ENCODE data around the gene CTSH.

CTSH gene

GRCh38 chr15:78977591-78978347 is 32.9 kb upstream of the CTSH start:
- no peak for DNase-seq

GRCh38 chr15:78977091-78977571 is 32.3 kb upstream of the CTSH start:
- no peak for DNase-seq

- DNase-seq = no peak
Measured at GRCh38 chr15:78976691-78977090, 31.8 kb upstream of the CTSH start.

GRCh38 chr15:78974272-78974918 is 29.5 kb upstream of the CTSH start:
- DNase-seq = no peak

DNA sequence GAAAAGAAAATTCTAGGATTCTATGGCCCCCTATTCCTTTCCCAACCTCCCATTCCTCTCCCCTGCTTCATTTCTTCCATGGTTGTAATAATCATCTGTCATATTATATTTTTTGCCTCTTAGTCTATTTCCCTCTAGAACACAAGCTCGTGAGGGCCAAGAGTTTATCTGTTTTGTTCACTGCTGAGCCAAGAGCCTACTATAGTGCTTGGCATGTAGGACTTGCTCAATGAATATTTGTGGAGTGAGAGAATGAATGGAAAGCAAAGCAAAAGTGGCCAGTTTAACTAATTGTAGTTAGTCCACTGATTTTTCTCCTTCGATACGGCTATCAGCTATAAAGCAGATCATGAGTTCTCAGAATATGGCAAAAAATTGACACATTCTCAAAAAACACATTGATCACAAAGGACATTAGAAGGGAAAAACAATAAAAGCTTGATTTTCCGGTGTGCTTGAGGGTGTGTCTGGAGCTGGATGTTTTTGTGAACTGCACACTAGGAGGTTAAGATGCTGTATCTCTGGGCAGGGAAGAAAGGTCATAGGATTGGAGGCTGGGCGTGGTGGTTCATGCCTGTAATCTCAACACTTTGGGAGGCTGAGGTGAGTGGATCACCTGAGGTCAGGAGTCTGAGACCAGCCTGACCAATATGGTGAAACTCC is 25.0 kb upstream of the CTSH start:
- DNase-seq = no peak

DNA sequence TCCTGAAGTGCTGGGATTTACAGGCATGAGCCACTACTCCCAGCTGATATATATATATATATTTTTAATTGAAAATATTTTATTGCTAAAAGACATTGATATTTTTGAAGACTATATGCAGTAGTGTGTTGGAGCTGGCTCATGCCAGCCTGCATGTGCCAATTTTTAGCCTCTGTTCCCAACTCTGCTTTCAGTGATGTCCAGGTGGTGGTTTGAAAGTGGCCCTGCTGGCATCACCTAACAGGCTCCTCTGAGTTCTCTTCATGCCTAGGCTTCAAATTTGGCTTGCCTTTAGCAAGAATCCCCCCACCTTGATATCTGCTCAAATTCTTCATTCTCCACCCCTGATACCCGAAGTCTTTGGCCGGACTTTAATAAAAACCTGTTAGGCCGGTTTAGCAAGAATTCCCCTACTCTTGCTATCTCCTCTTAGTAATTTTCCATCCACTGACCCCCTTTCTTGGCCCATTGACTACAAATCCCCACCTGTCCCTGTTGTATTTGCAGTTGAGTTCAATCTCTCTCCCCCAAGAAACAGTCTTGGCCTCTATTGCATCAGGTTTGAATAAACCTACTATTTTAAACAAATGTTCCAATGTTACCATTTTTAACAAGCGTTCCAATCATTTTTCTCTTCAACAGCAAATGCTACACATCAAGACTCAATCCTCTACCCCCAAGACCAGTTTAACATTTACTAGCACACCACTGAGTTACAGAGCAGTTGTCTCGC is 23.9 kb upstream of the CTSH start:
- DNase-seq = no peak

DNA sequence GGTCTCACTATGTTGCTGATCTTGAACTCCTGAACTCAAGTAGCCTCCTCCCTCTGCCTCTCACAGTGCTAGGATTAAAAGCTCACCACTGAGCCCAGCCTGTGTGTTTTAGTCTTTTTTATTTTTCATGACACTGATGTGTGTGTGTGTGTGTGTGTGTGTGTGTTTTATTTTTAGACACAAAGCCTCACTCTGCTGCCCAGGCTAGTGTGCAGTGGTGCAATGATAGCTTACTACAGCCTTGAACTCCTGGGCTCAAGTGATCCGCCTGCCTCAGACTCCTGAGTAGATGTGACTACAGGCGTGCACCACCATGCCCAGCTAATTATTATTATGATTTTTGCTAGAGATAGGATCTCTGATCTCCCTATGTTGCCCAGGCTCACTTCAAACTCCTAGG is 23.3 kb upstream of the CTSH start:
- no peak for DNase-seq

- no peak for DNase-seq
Measured at GRCh38 chr15:78960308-78960707, 15.5 kb upstream of the CTSH start.

DNA sequence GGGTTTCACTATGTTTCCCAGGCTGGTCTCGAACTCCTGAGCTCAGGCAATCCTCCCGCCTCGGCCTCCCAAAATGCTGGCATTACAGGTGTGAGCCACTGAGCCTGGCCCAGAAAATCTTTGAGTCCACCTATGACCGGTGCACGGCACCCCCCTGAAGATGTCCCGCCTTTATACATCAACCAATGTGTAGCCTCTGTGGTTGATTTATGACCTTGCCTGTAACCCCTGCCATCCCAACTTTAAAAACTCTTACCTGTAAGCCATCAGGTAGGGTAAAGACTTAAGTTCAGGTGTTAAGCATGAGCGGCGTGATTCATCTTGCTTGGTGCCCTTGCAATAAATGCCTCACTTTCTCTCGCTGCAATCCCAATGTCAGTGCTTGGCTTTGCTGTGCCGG is 14.5 kb upstream of the CTSH start:
- DNase-seq = no peak

DNA sequence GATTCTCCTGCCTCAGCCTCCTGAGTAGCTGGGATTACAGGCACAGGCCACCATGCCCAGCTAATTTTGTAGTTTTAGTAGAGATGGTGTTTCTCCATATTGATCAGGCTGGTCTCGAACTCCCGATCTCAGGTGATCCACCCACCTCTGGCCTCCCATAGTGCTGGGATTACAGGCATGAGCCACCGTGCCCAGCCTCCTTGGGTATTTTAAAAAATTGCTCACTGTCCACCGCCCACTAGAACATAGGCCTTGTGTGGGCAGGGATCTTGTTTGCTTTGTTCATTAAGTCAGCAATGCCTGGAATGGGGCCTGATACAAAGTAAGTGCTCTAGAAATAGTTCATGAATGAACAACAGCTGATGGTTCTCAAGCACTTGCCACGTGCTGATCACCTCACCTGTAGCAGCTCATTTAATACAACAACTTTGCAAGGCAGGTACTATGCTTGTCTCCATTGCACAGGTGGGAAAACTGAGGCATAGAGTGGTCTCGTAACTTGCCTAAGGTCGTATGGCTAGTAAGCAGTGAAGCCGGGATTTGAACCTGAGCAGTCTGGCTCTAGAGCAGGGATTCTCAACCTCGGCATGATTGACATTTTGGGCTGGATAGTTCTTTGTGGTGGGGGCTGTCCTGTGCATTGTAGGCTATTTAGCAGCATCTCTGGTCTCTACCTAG is 12.7 kb upstream of the CTSH start:
- DNase-seq = no peak

GRCh38 chr15:78956937-78957336 is 12.1 kb upstream of the CTSH start:
- no peak for DNase-seq

GRCh38 chr15:78955355-78955754 is 10.5 kb upstream of the CTSH start:
- no peak for DNase-seq

DNA sequence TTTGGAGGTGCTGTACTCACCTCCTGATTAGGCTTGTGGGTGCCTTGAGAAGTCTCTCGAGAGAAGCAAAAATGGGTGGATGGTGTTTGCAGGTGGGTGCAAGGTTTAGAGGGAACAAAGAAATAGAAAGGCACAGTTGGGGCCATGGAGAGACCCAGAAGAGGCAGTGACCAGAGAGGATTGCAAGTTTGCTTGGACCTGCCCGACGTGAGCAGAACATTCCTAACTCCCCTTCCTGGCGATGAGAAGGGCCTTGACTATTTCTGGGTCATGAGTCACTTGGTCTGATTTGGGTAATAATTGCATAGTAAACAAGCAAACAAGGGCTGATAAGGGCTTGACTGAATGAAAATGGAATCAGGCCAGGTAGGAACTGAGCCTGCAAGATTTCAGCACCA is 7.0 kb upstream of the CTSH start:
- no peak for DNase-seq

DNA sequence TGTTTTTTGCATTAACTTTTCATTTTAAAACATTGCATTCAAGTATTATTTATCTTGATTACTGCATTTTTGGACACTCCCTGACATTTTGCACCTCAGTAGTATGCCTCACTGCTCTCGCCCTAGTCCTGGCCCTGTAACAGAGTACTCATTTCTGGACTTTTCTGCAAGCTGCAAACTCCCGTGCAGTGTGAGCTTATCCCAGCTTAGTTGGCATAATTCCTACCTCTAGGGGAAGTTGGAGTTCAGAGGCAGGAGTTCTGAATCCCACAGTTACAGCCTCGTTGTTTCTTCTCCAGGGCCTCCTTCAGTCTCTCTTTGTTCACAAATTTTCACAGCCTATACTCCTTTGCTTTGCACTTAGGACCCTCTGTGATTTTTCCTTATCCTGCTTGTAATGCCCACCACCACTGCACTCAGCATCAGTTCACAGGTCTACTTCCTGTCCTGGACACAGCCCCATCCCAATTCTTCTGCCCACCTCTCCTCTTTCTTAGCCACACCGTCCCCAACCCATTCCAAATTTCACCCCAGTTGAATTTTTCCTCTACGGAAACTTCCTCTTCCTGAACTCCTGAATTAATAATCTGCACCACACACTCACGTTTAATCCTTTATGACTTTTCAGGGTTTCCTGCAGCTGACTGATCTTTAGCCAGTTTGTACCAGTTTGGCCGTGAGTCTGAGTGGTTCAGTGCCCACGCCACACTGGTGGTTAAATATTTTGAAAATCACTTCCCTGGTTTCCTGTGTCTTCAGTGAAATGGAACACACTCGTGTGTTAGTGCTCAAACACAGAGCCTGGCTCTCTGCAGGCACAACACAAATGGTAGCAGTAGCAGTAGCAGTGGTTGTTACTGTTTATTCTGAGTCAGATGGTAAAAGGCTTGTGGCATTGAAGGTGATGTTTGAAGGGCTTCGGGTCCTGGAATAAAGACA is 6.3 kb upstream of the CTSH start:
- no peak for DNase-seq

- DNase-seq = no peak
Measured at GRCh38 chr15:78950343-78950742, 5.5 kb upstream of the CTSH start.

DNA sequence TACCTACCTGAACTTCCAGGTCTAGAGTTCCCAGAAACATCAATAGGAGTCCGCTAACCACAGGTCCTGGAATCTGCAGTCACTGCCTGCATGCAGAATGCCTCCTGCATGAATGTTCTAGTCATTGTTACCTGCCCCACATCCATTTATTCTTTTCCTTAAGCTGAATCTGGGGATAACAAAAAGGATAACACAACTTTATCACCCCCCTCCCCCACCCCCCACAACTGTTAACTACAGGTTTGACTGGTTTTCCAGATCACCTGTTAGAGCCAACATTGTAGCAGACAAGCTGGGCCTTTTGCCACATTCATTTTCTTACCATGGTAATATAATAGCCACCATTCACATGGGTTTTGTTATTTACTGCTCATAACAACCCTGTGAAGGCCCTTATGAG is 4.6 kb upstream of the CTSH start:
- DNase-seq = no peak

GRCh38 chr15:78947506-78947905 is 2.7 kb upstream of the CTSH start:
- no peak for DNase-seq

DNA sequence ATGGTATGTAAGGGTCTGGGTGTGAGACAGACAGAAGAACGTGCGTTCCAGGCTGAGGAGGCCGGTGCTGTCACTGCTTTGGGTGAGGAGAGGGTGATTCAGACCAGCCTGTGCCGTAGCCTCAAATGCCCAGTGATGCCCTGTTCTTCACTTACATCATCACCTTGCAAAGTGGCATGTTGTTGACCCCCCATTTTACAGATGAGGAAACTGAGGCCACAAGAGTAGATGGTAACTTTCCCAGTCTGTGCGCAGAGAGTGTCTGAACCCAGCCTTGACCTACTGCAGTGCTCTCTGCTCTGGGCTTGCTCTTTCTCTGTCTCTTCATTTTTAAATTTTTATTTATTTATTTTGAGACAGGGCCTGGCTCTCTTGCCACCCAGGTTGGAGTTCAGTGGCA is 1.6 kb upstream of the CTSH start:
- no peak for DNase-seq

GRCh38 chr15:78944202-78944625 is 632 bp downstream of the CTSH start:
- no peak for DNase-seq

DNA sequence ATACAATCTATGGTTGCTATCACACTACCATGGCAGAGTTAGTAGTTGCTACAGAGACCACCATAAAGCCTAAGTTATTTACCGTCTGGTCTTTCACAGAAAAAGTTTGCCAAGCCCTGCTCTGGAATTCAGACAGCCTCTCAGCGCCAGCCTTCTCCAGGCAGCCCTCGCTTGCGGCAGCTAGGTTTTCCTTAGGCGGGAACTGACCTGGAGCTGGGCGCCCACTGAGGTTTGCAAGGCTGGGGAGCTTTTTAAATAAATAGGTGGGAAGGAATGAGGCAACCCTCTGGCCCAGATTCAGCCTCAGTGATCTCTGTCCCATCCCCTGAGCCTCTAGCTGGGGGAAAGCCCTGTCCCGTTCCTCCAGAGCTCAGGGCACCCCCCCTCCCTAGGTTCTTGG is 1.2 kb downstream of the CTSH start:
- DNase-seq = no peak

- DNase-seq = no peak
Measured at GRCh38 chr15:78942741-78943140, 2.1 kb downstream of the CTSH start.

Data from NCI-H524 treated with DMSO at 0.1 percent for 48 hours (cell line).